GM12873 (cell line): ENCODE data around the gene DDX39A.

ENCODE experiments used
- CTCF ChIP-seq: IDR thresholded peaks from 2 replicates; pipeline ENCODE4 v1.5.1; 2012; ENCODE audit warnings: low read depth, mild to moderate bottlenecking, moderate library complexity, low read length, control low read depth; ENCODE audit not compliant: insufficient read depth; ENCODE audit errors: missing control alignments

The DDX39A gene

GRCh38 chr19:14430712-14431111 is 11.6 kb upstream of the DDX39A start:
- no peak for TF ChIP-seq CTCF

GRCh38 chr19:14428882-14429416 is 9.8 kb upstream of the DDX39A start:
- no peak for TF ChIP-seq CTCF

- TF ChIP-seq CTCF = no peak
Measured at GRCh38 chr19:14427461-14427860, 8.3 kb upstream of the DDX39A start.

- no peak for TF ChIP-seq CTCF
Measured at GRCh38 chr19:14425696-14426138, 6.6 kb upstream of the DDX39A start.

- TF ChIP-seq CTCF = no peak
Measured at GRCh38 chr19:14418856-14419105, 360 bp downstream of the DDX39A start.

GRCh38 chr19:14416817-14417231 is 2.3 kb downstream of the DDX39A start:
- TF ChIP-seq CTCF = no peak

GRCh38 chr19:14414926-14415690 is 4.0 kb downstream of the DDX39A start:
- TF ChIP-seq CTCF = no peak
